OCI-LY1 (cell line): ENCODE results near the gene C1QTNF6.

ENCODE experiments used
- CTCF ChIP-seq: fragments of 200-600 bp; sonication (generic), shearing (Covaris generic); IDR thresholded peaks from 2 replicates; pipeline ENCODE4 v1.5.1; 2017; ENCODE audit warnings: mild to moderate bottlenecking, antibody characterized with exemption, low read length, moderate library complexity, mixed read lengths
- EZH2 ChIP-seq: fragments of 200-600 bp; sonication (generic), shearing (Covaris generic); IDR thresholded peaks from 2 replicates; pipeline ENCODE4 v1.8.0; 2017; ENCODE audit warnings: borderline replicate concordance, mixed run types, mild to moderate bottlenecking, antibody characterized with exemption, low read length, moderate library complexity, mixed read lengths

GRCh38 chr22:37195921-37196320 lies 7.9 kb upstream of the C1QTNF6 start:
- TF ChIP-seq CTCF = no peak
- no peak for TF ChIP-seq EZH2
